Hepatocyte (in vitro differentiated cells): ENCODE measurements around the gene DLGAP4. TPM values are rescaled to one million over a fixed set of nuclear protein-coding genes. Genes with fewer than 3 reads are reported as not detected.

ENCODE experiments used
- DNase-seq: peaks from one replicate; pipeline ENCODE4 v3.0.0-alpha.2; 2016; ENCODE audit warnings: low spot score
- H2AFZ ChIP-seq: fragments of 200-600 bp; sonication (generic); 2 replicates; pipeline ENCODE4 v1.6.0; 2016; ENCODE audit warnings: antibody characterized with exemption, mild to moderate bottlenecking
- H3K27ac ChIP-seq: fragments of 200-600 bp; sonication (generic); 2 replicates; pipeline ENCODE4 v1.5.1; 2016; ENCODE audit warnings: mild to moderate bottlenecking
- H3K27me3 ChIP-seq: fragments of 200-600 bp; sonication (generic); 2 replicates; pipeline ENCODE4 v1.6.1; 2016
- H3K36me3 ChIP-seq: fragments of 200-600 bp; sonication (generic); replicated peaks from 2 replicates; pipeline ENCODE4 v1.5.1; 2016; ENCODE audit warnings: low read depth; ENCODE audit not compliant: insufficient read depth
- H3K4me1 ChIP-seq: fragments of 200-600 bp; sonication (generic); 2 replicates; pipeline ENCODE4 v1.5.1; 2016; ENCODE audit warnings: mild to moderate bottlenecking, moderate library complexity; ENCODE audit not compliant: insufficient read depth
- H3K4me2 ChIP-seq: fragments of 200-600 bp; sonication (generic); 2 replicates; pipeline ENCODE4 v1.6.0; 2016
- H3K4me3 ChIP-seq: fragments of 200-600 bp; sonication (generic); 2 replicates; pipeline ENCODE4 v1.5.1; 2016; ENCODE audit warnings: mild to moderate bottlenecking
- H3K79me2 ChIP-seq: fragments of 200-600 bp; sonication (generic); 2 replicates; pipeline ENCODE4 v1.6.0; 2017; ENCODE audit warnings: mild to moderate bottlenecking
- H3K9me2 ChIP-seq: fragments of 200-600 bp; sonication (generic); replicated peaks from 2 replicates; pipeline ENCODE4 v1.6.0; 2017; ENCODE audit warnings: mild to moderate bottlenecking; ENCODE audit not compliant: insufficient read depth
- H3K9me3 ChIP-seq: fragments of 200-600 bp; sonication (generic); 2 replicates; pipeline ENCODE4 v1.5.1; 2016; ENCODE audit warnings: low read depth, mild to moderate bottlenecking
- H4K20me1 ChIP-seq: fragments of 200-600 bp; sonication (generic); 2 replicates; pipeline ENCODE4 v1.6.0; 2016; ENCODE audit warnings: mild to moderate bottlenecking; ENCODE audit not compliant: insufficient read depth, poor library complexity, severe bottlenecking
- CTCF ChIP-seq: fragments of 200-600 bp; sonication (generic); IDR thresholded peaks from 2 replicates; pipeline ENCODE4 v1.5.1; 2016; ENCODE audit warnings: antibody characterized with exemption, mild to moderate bottlenecking; ENCODE audit not compliant: poor library complexity
- EZH2 ChIP-seq: fragments of 200-600 bp; sonication (generic); IDR thresholded peaks from 2 replicates; pipeline ENCODE4 v1.6.1; 2016; ENCODE audit warnings: antibody characterized with exemption, mild to moderate bottlenecking, borderline replicate concordance
- EZH2phosphoT487 ChIP-seq: fragments of 200-600 bp; sonication (generic); IDR thresholded peaks from one replicate; pipeline ENCODE4 v1.6.1; 2018; ENCODE audit warnings: antibody characterized with exemption, mild to moderate bottlenecking, low read depth, moderate library complexity; ENCODE audit not compliant: unreplicated experiment, severe bottlenecking
- WGBS: methylation state at CpG from one replicate; pipeline ENCODE4 v1.1.6; 2016; ENCODE audit warnings: low lambda C conversion rate; ENCODE audit errors: missing lambda C conversion rate; 5-methylcytosine and 5-hydroxymethylcytosine counted together
- polyA plus RNA-seq: library from polyadenylated mRNA; unstranded; fragments of >200 nt; fragmentation: Nextera tagmentation; extraction: Ambion mirVana; gene quantifications from 2 replicates; pipeline ENCODE4 v1.2.1, GENCODE V29; 2016
- total RNA-seq: library from RNA; depleted of rRNA; stranded (reverse); fragments of >200 nt; gene quantifications from 2 replicates; pipeline ENCODE4 v1.2.3, GENCODE V29; 2014

Gene DLGAP4
- total and polyA plus RNA-seq, 2 experiments from 2014 or later = 16.5 to 39.4 TPM

- H3K27me3 ChIP-seq = peaks cover 67% of the 10 kb centered on the region
Observed at GRCh38 chr20:36308986-36309385, 2.8 kb downstream of the DLGAP4 start.

GRCh38 chr20:36309643-36310042, 3.5 kb downstream of the DLGAP4 start:
- Histone ChIP-seq H3K9me3 (no peaks in the 10 kb centered on the region), H3K27ac (no peak overlapping the region), H3K36me3 (no peaks in the 10 kb centered on the region), H3K4me2 (no peak overlapping the region), H2AFZ (no peak overlapping the region), H3K4me1 (peaks cover 3% of the 10 kb centered on the region), H4K20me1 (no peaks in the 10 kb centered on the region), H3K27me3 (peaks cover 61% of the 10 kb centered on the region), H3K9me2 (no peaks in the 10 kb centered on the region), H3K4me3 (no peak overlapping the region), H3K79me2 (no peaks in the 10 kb centered on the region)
- 96% methylated on average over 3 of the region's 3 CpGs for WGBS
- TF ChIP-seq EZH2 (no peak), EZH2phosphoT487 (no peak), CTCF (no peak)
- DNase-seq = no peak

More at GRCh38 chr20:36308986-36309385, 2.8 kb downstream of the DLGAP4 start:
- Histone ChIP-seq H4K20me1 (no peaks in the 10 kb centered on the region), H3K36me3 (no peaks in the 10 kb centered on the region), H3K4me2 (no peak overlapping the region), H3K4me3 (no peak overlapping the region), H2AFZ (no peak overlapping the region), H3K27ac (no peak overlapping the region), H3K9me3 (no peaks in the 10 kb centered on the region), H3K79me2 (no peaks in the 10 kb centered on the region), H3K4me1 (peaks cover 3% of the 10 kb centered on the region), H3K9me2 (no peaks in the 10 kb centered on the region)
- TF ChIP-seq EZH2 (no peak), CTCF (no peak), EZH2phosphoT487 (no peak)
- DNase-seq = no peak
- WGBS = 66% methylated on average over 12 of the region's 12 CpGs

- Histone ChIP-seq H3K79me2 (no peaks in the 10 kb centered on the region), H3K36me3 (no peaks in the 10 kb centered on the region), H3K9me2 (no peaks in the 10 kb centered on the region), H4K20me1 (no peaks in the 10 kb centered on the region), H3K27ac (no peak overlapping the region), H3K27me3 (peaks cover 53% of the 10 kb centered on the region), H3K9me3 (no peaks in the 10 kb centered on the region), H2AFZ (no peak overlapping the region), H3K4me3 (no peak overlapping the region), H3K4me2 (no peak overlapping the region), H3K4me1 (peaks cover 3% of the 10 kb centered on the region)
- TF ChIP-seq EZH2 = no peak
- no peak for TF ChIP-seq CTCF
- TF ChIP-seq EZH2phosphoT487 = no peak
- no peak for DNase-seq
- WGBS = 84% methylated on average over 8 of the region's 8 CpGs
Observed at GRCh38 chr20:36310215-36310981, 4.3 kb downstream of the DLGAP4 start.
